ENCODE results near the gene APEH.

DNA sequence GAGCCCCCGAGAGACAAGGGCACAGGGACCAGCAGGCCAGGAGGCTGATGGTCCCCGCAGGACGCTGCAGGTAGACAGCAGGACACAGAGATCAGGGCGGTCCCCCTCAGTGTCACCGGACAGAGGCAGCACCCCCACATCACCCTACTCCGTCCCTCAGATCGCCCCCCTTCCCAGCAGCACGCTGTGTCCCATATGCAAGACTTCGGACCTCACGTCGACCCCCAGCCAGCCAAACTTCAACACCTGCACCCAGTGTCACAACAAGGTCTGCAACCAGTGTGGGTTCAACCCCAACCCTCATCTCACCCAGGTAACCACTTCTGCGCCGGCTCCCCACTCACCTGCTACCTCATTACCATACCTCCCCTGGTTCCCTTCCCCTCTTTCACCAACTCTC lies 49.1 kb upstream of the APEH start:
- TF ChIP-seq ATF6 (CRISPR knock-in tag; IDR thresholded peaks at IDR 0.05) (no peak), CTCF (IDR thresholded peaks at IDR 0.05) (no peak), CREB1 (CRISPR knock-in tag; IDR thresholded peaks at IDR 0.05) (no peak), FOXP1 (CRISPR knock-in tag; IDR thresholded peaks at IDR 0.05; ENCODE audit: borderline replicate concordance) (no peak), ZNF138 (CRISPR knock-in tag; conservative IDR thresholded peaks at IDR 0.05) (no peak), ZBTB21 (CRISPR knock-in tag; IDR thresholded peaks at IDR 0.05; ENCODE audit: borderline replicate concordance) (no peak)
